GM13976 (cell line): ENCODE data around the gene KCNJ15.

Experiments used
- DNase-seq: peaks from one replicate; pipeline ENCODE4 v3.0.0; 2012; ENCODE audit warnings: low spot score
- in situ Hi-C: fragments of 300-500 bp; cut with MboI; formaldehyde crosslinking; loops from one replicate; pipeline ENCODE4 v1.12.0; 2022; ENCODE audit warnings: low sequenced_read_pairs, mixed read lengths, inconsistent platforms; ENCODE audit not compliant: unreplicated experiment
- TF ChIP-seq, protein P1 (sequence below): IDR thresholded peaks from 2 replicates; pipeline ENCODE4 v1.5.1; 2012; ENCODE audit warnings: borderline replicate concordance, mild to moderate bottlenecking; ENCODE audit not compliant: insufficient read depth; ENCODE audit errors: extremely low read depth, missing control alignments, control extremely low read depth

The KCNJ15 gene

DNA sequence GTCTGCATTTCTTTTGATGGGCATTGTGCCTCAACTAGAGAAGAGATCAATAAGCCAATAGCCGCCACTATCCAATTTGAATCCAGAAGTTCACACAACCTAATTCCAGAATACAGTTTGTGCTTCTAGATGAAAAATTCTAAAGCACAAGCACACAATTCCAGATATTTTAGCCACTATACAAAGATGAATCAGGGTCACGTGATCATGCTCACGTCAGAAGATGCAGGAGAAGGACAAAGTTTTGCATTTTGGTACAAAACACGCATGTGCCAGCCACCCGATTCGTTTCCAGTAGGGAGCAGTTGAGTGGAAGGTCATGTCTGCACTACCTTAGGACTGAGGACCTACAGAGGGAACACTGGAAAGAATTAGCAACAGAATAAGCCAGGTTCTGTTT is 3.6 kb downstream of the KCNJ15 start:
- TF ChIP-seq, protein P1, sequence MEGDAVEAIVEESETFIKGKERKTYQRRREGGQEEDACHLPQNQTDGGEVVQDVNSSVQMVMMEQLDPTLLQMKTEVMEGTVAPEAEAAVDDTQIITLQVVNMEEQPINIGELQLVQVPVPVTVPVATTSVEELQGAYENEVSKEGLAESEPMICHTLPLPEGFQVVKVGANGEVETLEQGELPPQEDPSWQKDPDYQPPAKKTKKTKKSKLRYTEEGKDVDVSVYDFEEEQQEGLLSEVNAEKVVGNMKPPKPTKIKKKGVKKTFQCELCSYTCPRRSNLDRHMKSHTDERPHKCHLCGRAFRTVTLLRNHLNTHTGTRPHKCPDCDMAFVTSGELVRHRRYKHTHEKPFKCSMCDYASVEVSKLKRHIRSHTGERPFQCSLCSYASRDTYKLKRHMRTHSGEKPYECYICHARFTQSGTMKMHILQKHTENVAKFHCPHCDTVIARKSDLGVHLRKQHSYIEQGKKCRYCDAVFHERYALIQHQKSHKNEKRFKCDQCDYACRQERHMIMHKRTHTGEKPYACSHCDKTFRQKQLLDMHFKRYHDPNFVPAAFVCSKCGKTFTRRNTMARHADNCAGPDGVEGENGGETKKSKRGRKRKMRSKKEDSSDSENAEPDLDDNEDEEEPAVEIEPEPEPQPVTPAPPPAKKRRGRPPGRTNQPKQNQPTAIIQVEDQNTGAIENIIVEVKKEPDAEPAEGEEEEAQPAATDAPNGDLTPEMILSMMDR = no peak
- no peak for DNase-seq
- in situ Hi-C loops = no loop called here

DNA sequence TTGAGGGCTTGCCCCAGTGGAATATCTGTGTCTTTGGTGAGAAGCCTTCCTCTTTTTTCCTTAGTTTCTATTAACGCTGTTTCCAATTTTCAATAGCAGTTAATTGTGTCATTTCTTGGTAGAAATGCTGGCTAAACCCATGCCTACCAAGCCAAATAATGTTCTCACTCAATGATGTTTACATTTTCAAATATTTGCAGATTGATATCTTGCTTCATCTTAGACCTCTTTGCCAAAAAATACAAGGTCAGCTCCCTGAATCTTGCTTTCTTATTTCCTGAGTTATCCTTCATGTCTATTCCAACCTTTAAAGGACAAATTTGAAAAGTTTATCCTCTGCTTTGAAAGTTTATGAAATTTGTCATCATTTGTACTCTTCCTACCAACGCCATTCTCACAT is 5.1 kb downstream of the KCNJ15 start:
- in situ Hi-C loops = no loop called here
- no peak for DNase-seq
- TF ChIP-seq, protein P1 = no peak

DNA sequence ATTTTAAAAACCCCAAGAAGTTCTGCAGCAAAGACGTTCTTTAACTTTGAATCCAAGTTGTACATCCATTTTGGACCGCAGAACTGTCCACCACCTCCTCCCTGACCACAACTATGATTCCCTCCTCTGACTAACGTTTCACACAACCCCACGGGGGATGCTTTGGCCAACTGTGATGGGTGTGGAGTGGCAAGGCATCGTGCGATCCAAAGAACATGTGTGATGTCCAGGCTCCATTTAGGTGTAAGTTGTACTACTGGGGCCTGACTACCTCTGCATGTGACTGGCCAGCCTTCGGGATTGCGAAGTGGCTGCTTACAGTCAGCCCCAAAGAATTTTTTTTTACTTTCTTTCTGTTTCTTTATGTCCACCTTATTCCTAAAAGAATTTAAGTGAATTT is 6.7 kb downstream of the KCNJ15 start:
- in situ Hi-C loops = no loop called here
- TF ChIP-seq, protein P1 = no peak
- no peak for DNase-seq

DNA sequence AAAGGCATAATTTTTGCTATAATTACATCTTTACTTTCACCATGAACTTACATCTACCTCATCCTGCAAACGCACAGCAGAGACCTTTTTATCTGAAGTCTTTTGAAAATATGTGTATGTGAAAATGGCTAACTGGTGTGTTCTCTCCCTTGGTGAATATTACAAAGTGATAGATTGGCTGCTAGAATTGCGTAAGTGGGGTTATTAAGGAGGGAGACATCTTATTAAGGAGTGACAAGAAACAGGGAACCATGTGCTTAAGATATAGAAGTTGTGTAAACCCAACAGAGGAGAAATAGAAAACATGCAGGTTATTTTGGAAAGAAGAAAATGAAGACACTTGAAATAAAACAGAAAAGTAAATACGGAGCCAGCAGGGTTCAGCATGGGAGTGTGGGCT is 7.8 kb downstream of the KCNJ15 start:
- TF ChIP-seq, protein P1 = no peak
- in situ Hi-C loops = no loop called here

DNA sequence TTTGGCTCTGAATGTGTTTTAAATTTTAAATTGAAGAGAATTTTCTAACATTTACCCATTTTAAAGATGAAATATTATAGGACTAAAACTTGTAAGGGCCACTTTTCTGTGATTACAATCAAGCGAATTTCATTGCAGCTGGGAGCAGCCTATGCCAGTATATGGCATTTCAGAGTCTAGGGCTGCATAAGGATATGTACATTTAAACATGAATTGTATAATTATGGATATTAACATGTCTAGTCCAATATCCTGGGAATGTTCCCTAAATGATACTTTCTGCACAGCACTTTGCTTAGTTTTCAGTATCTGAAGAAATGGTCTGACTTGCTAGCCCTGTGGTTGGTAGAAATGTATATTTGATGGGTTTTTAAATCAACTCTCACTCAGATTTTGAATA is 8.4 kb downstream of the KCNJ15 start:
- no peak for DNase-seq
- TF ChIP-seq, protein P1 = no peak
- in situ Hi-C loops = no loop called here

More for the DNA sequence above, 7.8 kb downstream of the KCNJ15 start:
- no peak for DNase-seq

DNA sequence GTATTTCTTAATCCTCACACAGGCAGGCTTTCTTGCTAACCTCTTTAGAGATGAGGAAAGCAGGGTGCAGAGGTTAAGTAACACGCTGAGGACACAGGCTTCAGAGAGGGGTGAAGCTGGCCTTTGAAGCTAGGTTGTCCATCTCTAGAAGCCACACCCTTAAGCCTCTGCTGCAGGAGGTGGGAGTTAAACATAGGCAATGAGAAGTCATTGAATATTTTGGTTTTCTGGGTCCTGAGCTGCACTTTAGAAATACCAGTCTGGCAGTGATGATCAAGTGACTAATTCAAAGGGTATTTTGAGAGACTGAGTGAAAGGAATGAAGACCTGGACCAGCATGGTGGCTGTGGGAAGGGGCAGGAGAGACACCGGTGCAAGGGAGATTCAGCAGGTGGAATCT is 9.9 kb downstream of the KCNJ15 start:
- in situ Hi-C loops = no loop called here
- no peak for DNase-seq
- TF ChIP-seq, protein P1 = no peak
